Measurements from ENCODE around the gene SMIM10L1. TPM values are rescaled to one million over a fixed set of nuclear protein-coding genes. Genes with fewer than 3 reads are reported as not detected.

SMIM10L1 gene
- total and polyA plus RNA-seq, 4 donors, result 4.9 to 6.3 (median 6.1) TPM

DNA sequence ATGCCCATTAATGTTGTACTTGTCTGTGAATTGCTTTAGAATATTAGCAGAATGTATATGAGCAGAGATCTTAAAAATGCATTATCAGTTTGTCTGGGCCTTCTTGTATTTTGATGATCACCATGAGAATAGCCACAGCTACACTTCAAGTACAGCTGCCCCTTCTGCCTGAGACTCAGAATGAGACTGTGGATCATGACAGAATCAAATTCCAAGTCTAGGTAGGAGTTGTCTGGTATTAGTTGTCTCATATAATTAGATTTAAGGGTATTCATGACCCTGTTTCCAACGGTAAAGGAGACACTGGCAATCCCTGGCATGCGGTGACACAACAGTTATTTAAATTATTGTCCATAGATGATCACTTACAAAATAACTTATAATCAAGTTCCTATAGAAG is 18.3 kb upstream of the SMIM10L1 start:
- DNase-seq (ENCODE audit: low spot score), result no peak

GRCh38 chr12:11154400-11154925 is 16.5 kb upstream of the SMIM10L1 start:
- H3K9ac ChIP-seq (ENCODE audit: low read depth in 1 of 2, low read length in 2 of 2), result no peak overlapping the region
- no peaks in the 10 kb centered on the region for H3K9me3 ChIP-seq (ENCODE audit: control insufficient read depth in 4 of 4, low read length in 3 of 4)
- H3K27ac ChIP-seq (ENCODE audit: low read depth in 1 of 2, low read length in 2 of 2), result no peak overlapping the region
- H3K4me1 ChIP-seq (ENCODE audit: control insufficient read depth in 4 of 4, insufficient read depth in 4 of 4, low read length in 3 of 4), result no peaks in the 10 kb centered on the region
- WGBS, result 97% methylated on average over 1 of the region's 1 CpG
- no peaks in the 10 kb centered on the region for H3K27me3 ChIP-seq (ENCODE audit: control insufficient read depth in 4 of 4, insufficient read depth in 4 of 4, low read length in 3 of 4)
- DNase-seq (ENCODE audit: low spot score), result no peak
- no peak for TF ChIP-seq FOXA1 (IDR thresholded peaks at IDR 0.05)
- TF ChIP-seq, protein P1, sequence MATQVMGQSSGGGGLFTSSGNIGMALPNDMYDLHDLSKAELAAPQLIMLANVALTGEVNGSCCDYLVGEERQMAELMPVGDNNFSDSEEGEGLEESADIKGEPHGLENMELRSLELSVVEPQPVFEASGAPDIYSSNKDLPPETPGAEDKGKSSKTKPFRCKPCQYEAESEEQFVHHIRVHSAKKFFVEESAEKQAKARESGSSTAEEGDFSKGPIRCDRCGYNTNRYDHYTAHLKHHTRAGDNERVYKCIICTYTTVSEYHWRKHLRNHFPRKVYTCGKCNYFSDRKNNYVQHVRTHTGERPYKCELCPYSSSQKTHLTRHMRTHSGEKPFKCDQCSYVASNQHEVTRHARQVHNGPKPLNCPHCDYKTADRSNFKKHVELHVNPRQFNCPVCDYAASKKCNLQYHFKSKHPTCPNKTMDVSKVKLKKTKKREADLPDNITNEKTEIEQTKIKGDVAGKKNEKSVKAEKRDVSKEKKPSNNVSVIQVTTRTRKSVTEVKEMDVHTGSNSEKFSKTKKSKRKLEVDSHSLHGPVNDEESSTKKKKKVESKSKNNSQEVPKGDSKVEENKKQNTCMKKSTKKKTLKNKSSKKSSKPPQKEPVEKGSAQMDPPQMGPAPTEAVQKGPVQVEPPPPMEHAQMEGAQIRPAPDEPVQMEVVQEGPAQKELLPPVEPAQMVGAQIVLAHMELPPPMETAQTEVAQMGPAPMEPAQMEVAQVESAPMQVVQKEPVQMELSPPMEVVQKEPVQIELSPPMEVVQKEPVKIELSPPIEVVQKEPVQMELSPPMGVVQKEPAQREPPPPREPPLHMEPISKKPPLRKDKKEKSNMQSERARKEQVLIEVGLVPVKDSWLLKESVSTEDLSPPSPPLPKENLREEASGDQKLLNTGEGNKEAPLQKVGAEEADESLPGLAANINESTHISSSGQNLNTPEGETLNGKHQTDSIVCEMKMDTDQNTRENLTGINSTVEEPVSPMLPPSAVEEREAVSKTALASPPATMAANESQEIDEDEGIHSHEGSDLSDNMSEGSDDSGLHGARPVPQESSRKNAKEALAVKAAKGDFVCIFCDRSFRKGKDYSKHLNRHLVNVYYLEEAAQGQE (IDR thresholded peaks at IDR 0.05), result no peak
- H3K4me3 ChIP-seq (ENCODE audit: low read depth in 1 of 3, low read length in 3 of 3), result no peak overlapping the region
- peaks cover 0 to 2% (median 0%) of the 10 kb centered on the region in 4 donors for H3K36me3 ChIP-seq (ENCODE audit: control insufficient read depth in 4 of 4, insufficient read depth in 3 of 4, low read depth in 1 of 4, low read length in 3 of 4)

More for the DNA sequence above, 18.3 kb upstream of the SMIM10L1 start:
- WGBS, result 97% methylated on average over 2 of the region's 2 CpGs
- TF ChIP-seq JUND (IDR thresholded peaks at IDR 0.05) (no peak), SP1 (IDR thresholded peaks at IDR 0.05) (no peak), GABPA (IDR thresholded peaks at IDR 0.05 in 1 of 2, conservative IDR thresholded peaks at IDR 0.05 in 1 of 2) (no peak), HNF4G (IDR thresholded peaks at IDR 0.05) (no peak), FOXA1 (IDR thresholded peaks at IDR 0.05) (no peak), FOXA2 (IDR thresholded peaks at IDR 0.05) (no peak)
- TF ChIP-seq, protein P2, sequence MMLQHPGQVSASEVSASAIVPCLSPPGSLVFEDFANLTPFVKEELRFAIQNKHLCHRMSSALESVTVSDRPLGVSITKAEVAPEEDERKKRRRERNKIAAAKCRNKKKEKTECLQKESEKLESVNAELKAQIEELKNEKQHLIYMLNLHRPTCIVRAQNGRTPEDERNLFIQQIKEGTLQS (IDR thresholded peaks at IDR 0.05), result no peak
- TF ChIP-seq, protein P3, sequence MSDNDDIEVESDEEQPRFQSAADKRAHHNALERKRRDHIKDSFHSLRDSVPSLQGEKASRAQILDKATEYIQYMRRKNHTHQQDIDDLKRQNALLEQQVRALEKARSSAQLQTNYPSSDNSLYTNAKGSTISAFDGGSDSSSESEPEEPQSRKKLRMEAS (IDR thresholded peaks at IDR 0.05), result no peak
- TF ChIP-seq, protein P1 (IDR thresholded peaks at IDR 0.05), result no peak
- peaks cover 0 to 2% (median 0%) of the 10 kb centered on the region in 4 donors for H3K36me3 ChIP-seq (ENCODE audit: control insufficient read depth in 4 of 4, insufficient read depth in 3 of 4, low read depth in 1 of 4, low read length in 3 of 4)
- no peaks in the 10 kb centered on the region for H3K9me3 ChIP-seq (ENCODE audit: control insufficient read depth in 4 of 4, low read length in 3 of 4)
- H3K27me3 ChIP-seq (ENCODE audit: control insufficient read depth in 4 of 4, insufficient read depth in 4 of 4, low read length in 3 of 4), result no peaks in the 10 kb centered on the region
- no peaks in the 10 kb centered on the region for H3K4me1 ChIP-seq (ENCODE audit: control insufficient read depth in 4 of 4, insufficient read depth in 4 of 4, low read length in 3 of 4)
- no peak overlapping the region for H3K4me3 ChIP-seq (ENCODE audit: low read depth in 1 of 3, low read length in 3 of 3)
- no peak overlapping the region for H3K9ac ChIP-seq (ENCODE audit: low read depth in 1 of 2, low read length in 2 of 2)
- no peak overlapping the region for H3K27ac ChIP-seq (ENCODE audit: low read depth in 1 of 2, low read length in 2 of 2)

All from liver (tissue), 9 donors.